ENCODE results near the gene ARL17A.
"Not testable (repeated sequence)": the region's sequence is repeated elsewhere in the genome, so short reads cannot be mapped to it uniquely, and the experiment has no call there.

Gene ARL17A

DNA sequence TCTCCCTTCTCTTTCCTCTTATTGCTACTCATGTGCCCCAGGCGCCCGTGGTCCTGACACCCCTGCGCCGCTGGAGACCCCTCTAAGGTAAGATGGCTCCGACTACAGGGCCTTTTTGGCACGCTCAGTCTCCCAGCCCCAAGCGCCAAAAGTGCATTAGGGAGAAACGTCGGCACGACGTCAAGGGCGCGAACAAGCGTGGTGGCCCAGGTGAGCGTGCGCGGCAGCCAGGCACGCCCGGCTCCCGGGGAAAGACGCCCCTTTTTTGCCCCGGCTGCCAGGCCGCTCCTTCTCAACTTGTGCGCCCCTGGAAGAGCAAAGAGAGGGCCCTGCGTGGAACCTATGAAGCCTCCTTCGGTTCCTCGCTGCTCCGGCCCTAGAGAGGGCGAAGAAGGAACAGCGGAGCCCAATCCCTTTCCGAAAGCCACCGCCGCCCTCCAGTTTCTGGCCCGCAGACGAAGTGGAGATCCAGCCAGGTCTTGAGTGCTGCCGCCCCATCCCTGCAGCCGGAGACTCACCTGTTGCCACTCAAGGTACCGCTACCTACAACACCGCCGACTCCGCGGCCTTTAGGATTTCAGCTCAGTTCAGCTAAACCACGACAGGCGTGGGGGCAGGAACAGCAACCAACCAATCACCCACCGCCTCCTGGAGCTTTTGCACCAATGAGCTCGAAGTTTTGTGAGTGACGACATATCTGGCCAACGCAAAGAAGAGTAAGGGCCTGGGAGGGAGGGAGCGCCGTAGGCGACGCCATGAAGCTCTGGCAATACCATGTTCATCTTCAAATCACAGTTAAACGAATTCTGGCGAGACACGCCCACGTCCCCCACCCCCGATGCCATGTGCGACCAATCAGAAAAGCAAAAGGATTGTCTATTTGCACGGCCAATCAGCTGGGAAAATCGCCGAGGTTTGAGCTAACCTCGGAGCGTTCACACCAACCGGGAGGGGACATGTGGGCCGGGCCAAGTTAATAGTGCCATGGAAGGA is at the start of gene ARL17A:
TSS of gene ARL17A (minus strand) at position 609 of the 993 bp plus-strand sequence. CDS start 3,369 bp downstream, outside the sequence.
- not testable (repeated sequence) for DNase-seq (ENCODE audit: low spot score)

GRCh38 chr17:46628753-46629436 is 49.4 kb upstream of the ARL17A start:
- not testable (repeated sequence) for DNase-seq (ENCODE audit: low spot score)

- DNase-seq (ENCODE audit: low spot score): not testable (repeated sequence)
Measured at GRCh38 chr17:46627452-46627851, 48.0 kb upstream of the ARL17A start.

GRCh38 chr17:46624726-46625125 is 45.2 kb upstream of the ARL17A start:
- DNase-seq (ENCODE audit: low spot score): not testable (repeated sequence)

DNA sequence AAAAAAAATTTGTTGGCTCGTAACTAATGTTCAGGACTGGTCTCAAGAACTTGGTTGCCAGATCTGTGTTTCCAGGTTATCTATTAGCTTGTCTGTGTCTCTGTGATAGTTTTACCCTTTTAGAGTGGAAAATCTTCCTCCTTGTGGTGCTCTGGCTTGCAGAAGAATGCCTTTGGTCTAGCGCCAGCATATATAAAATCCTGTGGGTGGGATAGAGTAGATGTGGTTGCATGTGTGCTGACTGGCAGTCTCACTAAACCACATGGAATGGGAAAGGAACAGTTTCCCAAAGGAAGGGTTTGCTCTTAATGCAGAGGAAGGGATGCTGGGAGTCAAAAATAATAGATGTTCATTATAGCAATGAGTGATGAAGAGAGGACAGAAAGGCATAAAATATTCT is 44.3 kb upstream of the ARL17A start:
- not testable (repeated sequence) for DNase-seq (ENCODE audit: low spot score)

DNA sequence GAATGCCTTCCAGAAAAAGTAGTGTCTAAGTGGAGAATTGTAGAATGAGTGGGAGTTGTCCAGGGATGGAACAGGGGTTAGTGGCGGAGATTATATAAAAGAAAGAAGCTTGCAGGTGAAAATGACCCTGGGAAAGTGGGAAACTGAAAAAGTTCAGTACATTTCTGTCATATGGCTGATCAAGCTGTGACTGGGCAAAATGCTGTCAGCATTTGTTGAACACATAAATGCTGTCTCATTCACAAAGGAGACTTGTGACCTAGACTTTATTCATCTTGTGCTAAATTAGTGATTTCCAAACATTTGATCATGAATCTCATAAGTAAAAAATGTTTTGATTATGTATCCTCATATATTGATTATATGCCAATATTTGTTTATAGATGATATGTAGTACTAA is 39.5 kb upstream of the ARL17A start:
- DNase-seq (ENCODE audit: low spot score): not testable (repeated sequence)

- DNase-seq (ENCODE audit: low spot score): not testable (repeated sequence)
Measured at GRCh38 chr17:46617121-46617520, 37.6 kb upstream of the ARL17A start.

DNA sequence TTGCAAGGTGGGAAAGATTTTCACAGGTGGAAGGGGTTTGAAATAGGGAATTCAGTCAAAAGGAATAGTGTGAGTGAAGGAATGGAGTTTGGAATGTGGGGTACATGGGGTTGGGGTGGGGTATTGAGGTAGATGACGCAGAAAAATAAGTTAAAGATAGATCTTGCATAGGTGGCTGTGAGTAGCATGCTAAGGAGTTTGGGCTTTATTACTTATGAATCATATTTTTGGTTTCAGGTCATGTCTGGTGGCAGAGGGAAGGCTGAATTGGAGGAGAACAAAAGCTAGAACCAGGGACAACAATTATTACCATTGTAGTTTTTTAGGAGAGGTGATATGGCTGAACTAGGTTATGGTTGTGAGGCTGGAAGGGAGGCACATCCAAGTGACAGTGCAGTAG is 34.4 kb upstream of the ARL17A start:
- DNase-seq (ENCODE audit: low spot score): not testable (repeated sequence)

- not testable (repeated sequence) for DNase-seq (ENCODE audit: low spot score)
Measured at GRCh38 chr17:46611304-46611703, 31.8 kb upstream of the ARL17A start.

DNA sequence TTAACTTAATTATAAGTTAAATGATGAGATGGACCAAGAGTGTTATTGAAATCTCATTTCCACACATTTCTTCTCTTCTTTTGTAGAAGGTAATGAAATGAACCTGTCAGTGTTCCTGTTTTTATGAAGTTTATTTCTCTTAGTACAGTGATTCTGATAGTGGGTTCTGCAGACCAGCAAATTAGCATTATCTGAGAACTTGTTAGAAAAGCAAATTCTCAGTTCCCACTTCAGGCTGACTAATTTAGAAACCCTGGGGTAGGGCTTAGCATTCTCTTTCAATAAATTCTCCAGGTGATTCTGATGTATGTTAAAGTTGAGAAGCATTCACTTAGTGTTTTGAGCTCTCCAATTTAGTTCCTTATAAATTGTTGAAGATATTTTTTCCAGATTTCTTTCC is 23.6 kb upstream of the ARL17A start:
- not testable (repeated sequence) for DNase-seq (ENCODE audit: low spot score)

- DNase-seq (ENCODE audit: low spot score): not testable (repeated sequence)
Measured at GRCh38 chr17:46600767-46601166, 21.3 kb upstream of the ARL17A start.

DNA sequence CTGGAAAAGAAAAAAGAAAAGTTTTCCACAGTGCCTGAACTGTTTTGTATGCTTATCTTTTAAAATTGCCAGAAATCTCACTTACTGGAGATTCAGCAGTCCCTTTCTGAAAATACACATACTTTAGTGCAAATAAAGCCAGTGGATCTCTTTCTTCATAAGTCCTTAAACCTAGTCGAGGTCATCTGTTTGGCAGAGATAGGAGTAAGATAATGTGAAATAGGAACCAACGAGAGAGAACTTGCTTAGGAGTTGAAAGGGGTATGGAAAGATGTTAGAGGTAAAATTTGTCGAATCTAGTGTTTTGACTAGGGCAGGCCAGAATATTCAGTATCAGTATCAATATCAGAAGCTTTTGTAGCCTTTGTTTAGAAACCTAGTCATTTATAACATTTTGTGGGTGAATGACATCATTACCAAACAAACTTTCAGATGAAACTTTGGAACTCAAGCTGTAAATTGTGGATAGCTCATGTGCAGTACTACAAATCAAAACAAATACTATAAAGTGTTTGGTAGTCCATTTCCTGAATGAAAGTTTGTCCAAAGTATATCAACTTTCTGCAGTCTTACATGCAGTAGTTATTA is 18.9 kb upstream of the ARL17A start:
- DNase-seq (ENCODE audit: low spot score): not testable (repeated sequence)

- not testable (repeated sequence) for DNase-seq (ENCODE audit: low spot score)
Measured at GRCh38 chr17:46591332-46591731, 11.8 kb upstream of the ARL17A start.

- DNase-seq (ENCODE audit: low spot score): not testable (repeated sequence)
Measured at GRCh38 chr17:46590157-46591146, 11.0 kb upstream of the ARL17A start, which contains the start of gene NSF. NSF (plus strand) TSS chr17:46590669; CDS start chr17:46590776, 107 bp downstream.

DNA sequence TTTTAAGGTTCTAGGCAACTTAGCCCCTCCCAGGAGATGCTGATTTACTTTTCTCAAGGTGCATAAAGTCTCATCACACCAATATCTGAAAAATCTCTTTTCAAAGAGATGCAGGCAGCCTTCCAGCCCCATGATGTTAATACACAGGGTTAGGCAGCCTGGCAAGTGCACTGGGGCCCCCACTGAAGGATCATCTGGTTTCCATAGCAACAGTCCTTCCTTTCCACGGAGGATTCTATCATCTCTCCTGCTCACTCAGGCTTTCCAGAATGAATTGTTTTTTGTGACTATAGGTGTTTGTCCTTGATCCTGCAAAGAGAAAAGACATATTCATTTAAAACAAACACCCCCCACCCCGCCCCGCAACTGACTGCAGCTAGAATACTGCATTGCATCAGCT is 6.0 kb upstream of the ARL17A start:
- not testable (repeated sequence) for DNase-seq (ENCODE audit: low spot score)

- not testable (repeated sequence) for DNase-seq (ENCODE audit: low spot score)
Measured at GRCh38 chr17:46580082-46580481, 591 bp upstream of the ARL17A start.

DNA sequence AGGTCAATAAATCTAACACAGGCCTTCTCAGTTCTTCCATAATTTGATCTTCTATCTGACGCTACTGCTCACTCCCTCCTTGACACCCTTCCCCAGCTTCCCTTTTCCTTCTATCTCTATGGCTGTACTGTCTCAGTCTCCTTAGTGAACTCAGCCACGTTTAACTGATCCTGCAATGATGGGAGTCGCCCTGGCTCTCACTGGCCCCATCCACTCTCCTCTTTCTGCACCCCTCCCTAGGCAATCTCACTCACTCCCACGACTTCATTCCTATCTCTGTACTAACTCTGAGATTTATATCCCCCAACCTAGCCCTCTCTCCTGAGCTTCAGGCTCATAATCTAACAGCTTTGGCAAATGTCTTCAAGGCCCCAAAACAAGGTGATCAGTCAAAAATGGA is 7.7 kb downstream of the ARL17A start:
- DNase-seq (ENCODE audit: low spot score): not testable (repeated sequence)

DNA sequence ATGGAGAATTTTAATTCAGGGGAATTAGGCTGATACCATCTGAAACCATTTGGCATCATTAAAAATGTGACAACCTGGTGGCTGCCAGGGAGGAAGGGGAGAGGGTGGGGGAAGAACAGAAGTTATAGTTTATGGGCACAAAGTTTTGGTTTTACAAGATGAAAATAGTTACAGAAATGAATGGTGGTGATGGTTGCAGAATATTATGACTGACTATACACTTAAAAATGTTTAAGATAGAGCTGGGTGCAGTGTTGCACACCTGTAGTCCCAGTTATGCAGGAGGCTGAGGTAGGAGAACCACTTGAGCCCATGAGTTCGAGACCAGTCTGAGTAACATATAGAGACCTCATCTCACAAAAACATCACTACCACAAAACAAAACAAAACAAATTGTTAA is 12.5 kb downstream of the ARL17A start:
- DNase-seq (ENCODE audit: low spot score): not testable (repeated sequence)

- not testable (repeated sequence) for DNase-seq (ENCODE audit: low spot score)
Measured at GRCh38 chr17:46566284-46566683, 13.2 kb downstream of the ARL17A start.

DNA sequence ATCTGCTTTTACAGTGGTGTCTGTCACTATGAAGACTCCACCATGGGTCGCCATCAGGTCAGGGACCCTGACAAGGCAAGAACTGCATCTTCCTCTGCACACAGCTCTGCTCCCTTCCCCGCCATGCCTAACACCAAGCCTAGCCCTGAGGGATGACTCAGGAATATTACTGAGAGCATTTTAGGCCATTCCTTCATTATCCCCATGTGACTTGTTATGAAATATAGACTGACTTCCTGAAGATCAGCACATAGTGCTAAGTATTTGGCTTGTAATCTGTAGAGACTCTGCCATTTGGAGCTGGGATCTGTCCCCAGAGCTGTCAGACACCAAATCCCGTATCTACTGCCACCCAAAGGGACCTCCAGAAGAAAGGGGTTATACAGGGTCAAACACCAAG is 19.4 kb downstream of the ARL17A start:
- not testable (repeated sequence) for DNase-seq (ENCODE audit: low spot score)

DNA sequence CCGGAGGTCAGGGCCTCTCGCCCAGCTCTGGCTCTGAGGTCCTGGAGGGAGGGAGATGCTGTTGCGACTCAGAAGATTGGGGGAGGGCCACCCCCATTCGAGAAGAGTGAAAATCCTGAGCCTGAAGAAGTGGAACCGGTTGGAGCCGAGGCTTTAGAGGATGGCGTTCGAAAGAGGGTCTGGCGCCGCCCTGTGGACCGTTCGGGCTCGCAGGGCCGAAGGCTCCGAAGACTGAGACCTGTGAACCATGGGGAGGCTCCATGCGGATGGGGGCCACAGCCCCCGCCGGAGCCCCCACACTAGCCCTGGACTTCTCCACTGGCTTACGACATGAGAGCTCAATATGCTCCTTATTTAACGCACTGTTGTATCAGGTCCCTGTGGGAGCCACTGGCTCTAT is 20.3 kb downstream of the ARL17A start:
- DNase-seq (ENCODE audit: low spot score): not testable (repeated sequence)

All from RKO (cell line).